Progenitor cell of endocrine pancreas (in vitro differentiated cells): ENCODE results near the gene EPX. TPM values are rescaled to one million over a fixed set of nuclear protein-coding genes. Genes with fewer than 3 reads are reported as not detected.
A peak's percentile ranks its signal among the peaks of the same experiment; 100 is the strongest.

Experiments
- DNase-seq: peaks from one replicate; pipeline ENCODE4 v3.0.0; 2021; ENCODE audit warnings: low spot score; ENCODE audit not compliant: unreplicated experiment
- H3K27ac Mint-ChIP-seq: 2 replicates; pipeline ENCODE4 v1.8.0; 2021; ENCODE audit warnings: mild to moderate bottlenecking, moderate library complexity, mixed read lengths
- H3K27me3 Mint-ChIP-seq: 2 replicates; pipeline ENCODE4 v1.8.0; 2021; ENCODE audit warnings: mixed read lengths
- H3K36me3 Mint-ChIP-seq: 2 replicates; pipeline ENCODE4 v1.8.0; 2022; ENCODE audit warnings: mixed read lengths; ENCODE audit not compliant: insufficient read depth
- H3K4me1 Mint-ChIP-seq: 2 replicates; pipeline ENCODE4 v1.8.0; 2021; ENCODE audit warnings: low read depth, mixed read lengths
- H3K4me3 Mint-ChIP-seq: 2 replicates; pipeline ENCODE4 v1.8.0; 2021; ENCODE audit warnings: low read depth, mild to moderate bottlenecking, moderate library complexity, mixed read lengths
- H3K9me3 Mint-ChIP-seq: 2 replicates; pipeline ENCODE4 v1.8.0; 2021; ENCODE audit warnings: low read depth, mixed read lengths
- total RNA-seq: library from RNA; stranded (reverse); gene quantifications from 2 replicates; pipeline ENCODE4 v1.2.1, GENCODE V29; 2021
- TF ChIP-seq, protein P1 (sequence below): fragments of 200-600 bp; sonication (generic); IDR thresholded peaks from one replicate; pipeline ENCODE4 v1.5.0; 2021; ENCODE audit warnings: antibody characterized with exemption, mild to moderate bottlenecking; ENCODE audit not compliant: unreplicated experiment

Gene EPX
- total RNA-seq, 1 donor from 2014 or later = not detected

DNA sequence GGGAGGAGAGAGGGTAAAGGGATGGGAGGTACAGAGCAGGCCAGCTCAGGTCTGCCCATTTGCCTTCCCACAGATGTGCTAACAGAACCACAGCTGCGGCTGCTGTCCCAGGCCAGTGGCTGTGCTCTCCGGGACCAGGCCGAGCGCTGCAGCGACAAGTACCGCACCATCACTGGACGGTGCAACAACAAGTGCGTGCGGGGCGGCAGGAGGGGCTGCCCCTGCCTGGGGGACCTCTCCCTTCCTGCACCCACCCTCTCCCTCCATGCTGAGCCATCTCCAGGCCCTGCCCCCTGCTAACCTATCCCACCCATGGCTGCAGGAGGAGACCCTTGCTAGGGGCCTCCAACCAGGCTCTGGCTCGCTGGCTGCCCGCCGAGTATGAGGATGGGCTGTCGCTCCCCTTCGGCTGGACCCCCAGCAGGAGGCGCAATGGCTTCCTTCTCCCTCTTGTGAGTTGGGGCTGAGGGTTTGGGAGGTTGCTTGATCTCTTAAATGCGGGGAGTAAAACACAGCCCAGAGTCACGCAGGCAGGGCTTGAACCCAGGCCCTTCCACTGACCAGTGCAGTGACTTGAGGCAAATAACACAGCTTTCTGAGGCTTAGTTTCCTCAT, 1.2 kb downstream of the EPX start:
- Mint-ChIP-seq H3K9me3 (no peaks in the 10 kb centered on the region), H3K4me1 (peaks cover 3% of the 10 kb centered on the region), H3K36me3 (no peaks in the 10 kb centered on the region), H3K27ac (no peak overlapping the region), H3K27me3 (peaks cover 44% of the 10 kb centered on the region), H3K4me3 (no peak overlapping the region)
- TF ChIP-seq, protein P1, sequence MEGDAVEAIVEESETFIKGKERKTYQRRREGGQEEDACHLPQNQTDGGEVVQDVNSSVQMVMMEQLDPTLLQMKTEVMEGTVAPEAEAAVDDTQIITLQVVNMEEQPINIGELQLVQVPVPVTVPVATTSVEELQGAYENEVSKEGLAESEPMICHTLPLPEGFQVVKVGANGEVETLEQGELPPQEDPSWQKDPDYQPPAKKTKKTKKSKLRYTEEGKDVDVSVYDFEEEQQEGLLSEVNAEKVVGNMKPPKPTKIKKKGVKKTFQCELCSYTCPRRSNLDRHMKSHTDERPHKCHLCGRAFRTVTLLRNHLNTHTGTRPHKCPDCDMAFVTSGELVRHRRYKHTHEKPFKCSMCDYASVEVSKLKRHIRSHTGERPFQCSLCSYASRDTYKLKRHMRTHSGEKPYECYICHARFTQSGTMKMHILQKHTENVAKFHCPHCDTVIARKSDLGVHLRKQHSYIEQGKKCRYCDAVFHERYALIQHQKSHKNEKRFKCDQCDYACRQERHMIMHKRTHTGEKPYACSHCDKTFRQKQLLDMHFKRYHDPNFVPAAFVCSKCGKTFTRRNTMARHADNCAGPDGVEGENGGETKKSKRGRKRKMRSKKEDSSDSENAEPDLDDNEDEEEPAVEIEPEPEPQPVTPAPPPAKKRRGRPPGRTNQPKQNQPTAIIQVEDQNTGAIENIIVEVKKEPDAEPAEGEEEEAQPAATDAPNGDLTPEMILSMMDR = no peak
- no peak for DNase-seq

DNA sequence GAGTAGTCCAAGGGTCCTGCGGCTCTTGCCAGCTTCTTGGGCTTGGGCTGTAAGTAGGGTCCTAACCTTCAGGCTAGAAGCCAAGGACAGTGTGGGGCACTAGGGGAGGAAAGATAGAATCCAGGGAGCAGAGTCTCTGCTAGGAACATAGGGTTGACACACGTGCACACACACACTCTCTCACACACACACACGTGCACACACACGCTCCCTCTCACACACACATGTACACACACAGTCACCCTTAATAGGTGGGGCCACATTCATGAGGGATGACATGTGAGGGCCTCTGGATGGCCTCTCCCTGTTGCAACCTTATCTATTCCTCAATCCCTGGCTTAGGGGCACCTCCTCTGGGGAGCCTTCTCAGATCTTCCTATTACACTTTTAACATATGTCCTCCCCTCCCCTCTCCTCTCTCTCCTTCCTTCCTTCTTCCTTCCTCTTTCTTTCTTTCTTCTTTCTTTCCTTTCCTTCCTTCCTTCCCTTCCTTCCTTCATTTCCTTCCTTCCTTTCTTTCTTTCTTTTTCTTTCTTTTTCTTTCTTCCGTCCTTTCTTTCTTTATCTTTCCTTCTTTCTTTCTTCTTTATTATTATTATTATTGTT, 3.1 kb downstream of the EPX start:
- H3K27me3 Mint-ChIP-seq = peaks cover 49% of the 10 kb centered on the region
- no peak overlapping the region for H3K27ac Mint-ChIP-seq
- no peak for DNase-seq

DNA sequence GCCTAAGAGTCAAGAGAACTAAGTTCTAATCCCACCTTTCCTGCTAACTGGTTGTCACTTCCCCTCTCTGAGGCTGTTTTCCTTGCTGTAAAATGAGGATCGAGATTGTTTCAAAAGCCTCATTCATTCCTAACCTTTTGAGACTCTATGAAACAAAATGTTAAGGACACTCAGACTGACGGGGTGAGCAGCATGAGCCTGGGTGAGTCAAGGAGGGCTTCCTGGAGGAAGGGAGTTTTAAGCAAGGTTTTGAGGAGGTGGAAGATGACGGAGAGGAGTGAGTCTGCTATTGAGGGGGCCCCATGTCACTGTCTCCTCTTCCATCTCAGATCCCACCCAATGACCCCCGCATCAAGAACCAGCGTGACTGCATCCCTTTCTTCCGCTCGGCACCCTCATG, 4.1 kb downstream of the EPX start:
- Mint-ChIP-seq H3K27me3 (peaks cover 42% of the 10 kb centered on the region), H3K36me3 (no peaks in the 10 kb centered on the region), H3K4me1 (no peaks in the 10 kb centered on the region), H3K9me3 (no peaks in the 10 kb centered on the region), H3K27ac (no peak overlapping the region), H3K4me3 (no peak overlapping the region)
- TF ChIP-seq, protein P1 = no peak
- no peak for DNase-seq

More for the DNA sequence above, 3.1 kb downstream of the EPX start:
- no peaks in the 10 kb centered on the region for H3K9me3 Mint-ChIP-seq
- TF ChIP-seq, protein P1 = no peak
- peaks cover 3% of the 10 kb centered on the region for H3K4me1 Mint-ChIP-seq
- H3K36me3 Mint-ChIP-seq = no peaks in the 10 kb centered on the region
- H3K4me3 Mint-ChIP-seq = no peak overlapping the region

DNA sequence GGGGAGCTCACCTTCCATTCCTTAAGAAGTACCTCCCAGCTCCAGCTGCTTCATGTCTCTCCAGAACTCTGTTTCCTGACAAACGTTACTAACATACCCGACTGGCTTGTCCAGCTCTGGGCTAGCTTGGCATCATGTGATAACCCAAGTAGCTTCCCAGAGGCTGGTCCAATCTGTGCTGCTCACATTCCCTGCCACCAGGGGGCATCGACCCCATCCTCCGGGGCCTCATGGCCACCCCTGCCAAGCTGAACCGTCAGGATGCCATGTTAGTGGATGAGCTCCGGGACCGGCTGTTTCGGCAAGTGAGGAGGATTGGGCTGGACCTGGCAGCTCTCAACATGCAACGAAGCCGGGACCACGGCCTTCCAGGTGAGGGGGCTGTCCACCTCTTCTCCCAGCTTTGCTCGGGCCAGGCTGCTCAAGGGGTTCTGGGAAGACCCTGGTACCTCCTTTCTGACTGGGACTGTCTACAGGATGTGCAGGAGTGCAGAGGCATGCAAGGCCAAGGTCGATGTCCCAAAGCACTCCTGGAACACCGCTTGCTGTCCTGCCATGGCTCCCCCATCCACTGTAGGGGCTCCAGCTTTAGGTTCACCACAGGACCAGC, 7.6 kb downstream of the EPX start:
- Mint-ChIP-seq H3K9me3 (no peaks in the 10 kb centered on the region), H3K36me3 (peaks cover 1% of the 10 kb centered on the region)
- peak; percentile 41 for DNase-seq

DNA sequence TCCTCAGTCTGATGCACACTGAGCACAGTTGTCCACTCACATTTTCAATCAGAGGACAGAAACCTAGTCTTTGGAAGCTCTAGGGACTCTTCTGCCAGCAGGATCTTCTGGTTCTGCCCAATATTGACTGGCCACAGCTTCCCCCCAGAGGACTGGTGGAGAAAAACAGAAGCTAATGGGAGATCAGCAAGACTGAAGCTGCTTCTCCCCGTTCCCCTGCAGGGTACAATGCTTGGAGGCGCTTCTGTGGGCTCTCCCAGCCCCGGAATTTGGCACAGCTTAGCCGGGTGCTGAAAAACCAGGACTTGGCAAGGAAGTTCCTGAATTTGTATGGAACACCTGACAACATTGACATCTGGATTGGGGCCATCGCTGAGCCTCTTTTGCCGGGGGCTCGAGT, 10.3 kb downstream of the EPX start:
- Mint-ChIP-seq H3K4me1 (peaks cover 2% of the 10 kb centered on the region), H3K4me3 (no peak overlapping the region), H3K27me3 (peaks cover 20% of the 10 kb centered on the region), H3K36me3 (peaks cover 3% of the 10 kb centered on the region), H3K9me3 (no peaks in the 10 kb centered on the region), H3K27ac (no peak overlapping the region)
- DNase-seq = no peak
- TF ChIP-seq, protein P1 = no peak

More for the DNA sequence above, 7.6 kb downstream of the EPX start:
- peaks cover 39% of the 10 kb centered on the region for H3K27me3 Mint-ChIP-seq
- peak overlapping the region; percentile 10 for H3K27ac Mint-ChIP-seq
- no peaks in the 10 kb centered on the region for H3K4me1 Mint-ChIP-seq
- no peak overlapping the region for H3K4me3 Mint-ChIP-seq
- TF ChIP-seq, protein P1 = peak; percentile 68
